Ovary (tissue), 3 donors: ENCODE results near the gene LMLN.

Source experiments
- CTCF ChIP-seq, 3 donors: fragments of 450-650 bp in 2 of 3; fragments of 200-600 bp in 1 of 3; IDR thresholded peaks; one replicate each; pipeline versions ENCODE4 v1.5.1 to v1.8.0; 2016 to 2022; ENCODE audit warnings: antibody characterized with exemption in 3 of 3, mild to moderate bottlenecking in 1 of 3
- POLR2A ChIP-seq: fragments of 450-650 bp; IDR thresholded peaks from one replicate; pipeline ENCODE4 v1.6.1; 2017; ENCODE audit warnings: antibody characterized with exemption, mild to moderate bottlenecking, moderate library complexity
- donor health status: DM: no; HTN: no; CAD: no.

- TF ChIP-seq POLR2A (no peak), CTCF (IDR thresholded peaks at IDR 0.05) (no peak)
Measured at GRCh38 chr3:198017090-198017489, 57.1 kb downstream of the LMLN start.
